ENCODE results near the gene CDYL2.

CDYL2 gene

GRCh38 chr16:80556481-80556880 is 247.9 kb downstream of the CDYL2 start:
- TF ChIP-seq RARB (CRISPR knock-in tag; IDR thresholded peaks at IDR 0.05) (no peak), ZNF8 (CRISPR knock-in tag; IDR thresholded peaks at IDR 0.05) (no peak), CSDC2 (CRISPR knock-in tag; IDR thresholded peaks at IDR 0.05) (no peak), TOX (CRISPR knock-in tag; IDR thresholded peaks at IDR 0.05; ENCODE audit: borderline replicate concordance) (no peak), CREB5 (CRISPR knock-in tag; IDR thresholded peaks at IDR 0.05; ENCODE audit: low read depth) (no peak), PATZ1 (CRISPR knock-in tag; IDR thresholded peaks at IDR 0.05; ENCODE audit: borderline replicate concordance) (no peak), ZC3H10 (CRISPR knock-in tag; IDR thresholded peaks at IDR 0.05) (no peak), PPARA (CRISPR knock-in tag; IDR thresholded peaks at IDR 0.05; ENCODE audit: borderline replicate concordance) (no peak), ARNTL (CRISPR knock-in tag; IDR thresholded peaks at IDR 0.05; ENCODE audit: borderline replicate concordance, low read depth) (no peak), POU6F1 (CRISPR knock-in tag; IDR thresholded peaks at IDR 0.05; ENCODE audit: borderline replicate concordance, low read depth) (no peak), ZNF565 (CRISPR knock-in tag; conservative IDR thresholded peaks at IDR 0.05; ENCODE audit: low read depth) (no peak), ESRRG (CRISPR knock-in tag; IDR thresholded peaks at IDR 0.05) (no peak), GLIS3 (CRISPR knock-in tag; IDR thresholded peaks at IDR 0.05) (no peak), ISL1 (CRISPR knock-in tag; IDR thresholded peaks at IDR 0.05) (no peak), CSRNP3 (CRISPR knock-in tag; IDR thresholded peaks at IDR 0.05) (no peak), ZNF70 (CRISPR knock-in tag; IDR thresholded peaks at IDR 0.05) (no peak)
- ATAC-seq = no peak

GRCh38 chr16:80554033-80554432 is 250.4 kb downstream of the CDYL2 start:
- TF ChIP-seq RARB (CRISPR knock-in tag; IDR thresholded peaks at IDR 0.05) (no peak), OSR1 (CRISPR knock-in tag; IDR thresholded peaks at IDR 0.05) (no peak), CREB5 (CRISPR knock-in tag; IDR thresholded peaks at IDR 0.05; ENCODE audit: low read depth) (no peak), ESRRG (CRISPR knock-in tag; IDR thresholded peaks at IDR 0.05) (no peak)
- no peak for ATAC-seq

GRCh38 chr16:80552277-80552676 is 252.1 kb downstream of the CDYL2 start:
- no peak for ATAC-seq
- TF ChIP-seq CREB5 (CRISPR knock-in tag; IDR thresholded peaks at IDR 0.05; ENCODE audit: low read depth) (no peak), ZFP3 (CRISPR knock-in tag; IDR thresholded peaks at IDR 0.05) (no peak), POU6F1 (CRISPR knock-in tag; IDR thresholded peaks at IDR 0.05; ENCODE audit: borderline replicate concordance, low read depth) (no peak), ARNTL (CRISPR knock-in tag; IDR thresholded peaks at IDR 0.05; ENCODE audit: borderline replicate concordance, low read depth) (no peak), ZNF70 (CRISPR knock-in tag; IDR thresholded peaks at IDR 0.05) (no peak), OSR1 (CRISPR knock-in tag; IDR thresholded peaks at IDR 0.05) (no peak), TSHZ2 (CRISPR knock-in tag; IDR thresholded peaks at IDR 0.05) (no peak), ESRRG (CRISPR knock-in tag; IDR thresholded peaks at IDR 0.05) (no peak), PPARA (CRISPR knock-in tag; IDR thresholded peaks at IDR 0.05; ENCODE audit: borderline replicate concordance) (no peak), GLIS3 (CRISPR knock-in tag; IDR thresholded peaks at IDR 0.05) (no peak), TCF4 (CRISPR knock-in tag; IDR thresholded peaks at IDR 0.05; ENCODE audit: borderline replicate concordance) (no peak)

Measured in SK-N-SH treated with all-trans-retinoic acid at 6 μM for 48 hours (cell line).